PFSK-1 (cell line): ENCODE results near the gene SPRR2A. TPM values are rescaled to one million over a fixed set of nuclear protein-coding genes. Genes with fewer than 3 reads are reported as not detected.

Source experiments
- FOXP2 ChIP-seq: optimal IDR thresholded peaks from 2 replicates; pipeline ENCODE3; 2011; ENCODE audit warnings: borderline replicate concordance, control low read depth, inconsistent platforms; ENCODE audit not compliant: insufficient read depth; ENCODE audit errors: extremely low read length, extremely low read depth
- POLR2AphosphoS5 ChIP-seq: IDR thresholded peaks from 2 replicates; pipeline ENCODE4 v1.6.1; 2012; ENCODE audit warnings: low read depth, mild to moderate bottlenecking, control low read depth, low read length, moderate library complexity
- SIN3A ChIP-seq: IDR thresholded peaks from 2 replicates; pipeline ENCODE4 v1.6.1; 2012; ENCODE audit warnings: mild to moderate bottlenecking, low read length, moderate library complexity, borderline replicate concordance; ENCODE audit not compliant: insufficient read depth
- TAF1 ChIP-seq: IDR thresholded peaks from 2 replicates; pipeline ENCODE4 v1.6.1; 2012; ENCODE audit warnings: low read length, control low read depth, borderline replicate concordance; ENCODE audit not compliant: insufficient read depth
- polyA plus RNA-seq: library from polyadenylated mRNA; unstranded; fragments of >200 nt; gene quantifications from one replicate; pipeline ENCODE4 v1.2.1, GENCODE V29; 2012; ENCODE audit warnings: low read depth, missing spikeins; ENCODE audit not compliant: insufficient read length
- TF ChIP-seq, protein P1 (sequence below), 2 experiments: IDR thresholded peaks; 2 replicates each; pipeline versions ENCODE4 v1.6.1 to v1.8.0; 2011 to 2012; ENCODE audit warnings: low read depth in 2 of 2, low read length in 2 of 2, control low read depth in 1 of 2, inconsistent platforms in 1 of 2, mild to moderate bottlenecking in 1 of 2, moderate library complexity in 1 of 2; ENCODE audit not compliant: insufficient read depth in 1 of 2

Gene SPRR2A
- polyA plus RNA-seq, result not detected

DNA sequence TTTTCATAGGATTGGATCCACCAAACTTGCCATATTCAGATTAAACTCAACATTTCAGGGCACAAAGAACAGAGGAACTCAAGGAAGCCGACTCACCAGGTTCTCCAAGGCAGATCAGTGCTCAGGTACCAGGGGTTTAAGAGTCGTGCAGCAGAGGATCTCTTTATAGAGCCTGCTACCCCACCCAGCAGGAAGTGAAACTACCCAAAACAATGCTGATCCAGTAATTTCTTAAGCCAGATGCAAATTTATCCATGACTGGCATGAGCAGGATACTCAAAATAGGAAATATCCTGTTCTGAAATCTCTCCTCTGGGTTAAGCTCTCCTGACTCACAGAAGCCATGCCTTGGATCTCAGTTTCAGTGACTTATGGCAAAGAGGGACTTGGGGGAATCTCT lies at the start of gene SPRR2A:
Gene SPRR2A (minus strand): TSS at position 138 of the 400 bp plus-strand sequence. CDS start 777 bp downstream, outside the sequence.
- TF ChIP-seq SIN3A (no peak), TAF1 (no peak), FOXP2 (no peak)

GRCh38 chr1:153100245-153100644 lies 42.9 kb upstream of the SPRR2A start:
- TF ChIP-seq TAF1 (no peak), FOXP2 (no peak), POLR2AphosphoS5 (no peak), SIN3A (no peak)
- TF ChIP-seq, protein P1, sequence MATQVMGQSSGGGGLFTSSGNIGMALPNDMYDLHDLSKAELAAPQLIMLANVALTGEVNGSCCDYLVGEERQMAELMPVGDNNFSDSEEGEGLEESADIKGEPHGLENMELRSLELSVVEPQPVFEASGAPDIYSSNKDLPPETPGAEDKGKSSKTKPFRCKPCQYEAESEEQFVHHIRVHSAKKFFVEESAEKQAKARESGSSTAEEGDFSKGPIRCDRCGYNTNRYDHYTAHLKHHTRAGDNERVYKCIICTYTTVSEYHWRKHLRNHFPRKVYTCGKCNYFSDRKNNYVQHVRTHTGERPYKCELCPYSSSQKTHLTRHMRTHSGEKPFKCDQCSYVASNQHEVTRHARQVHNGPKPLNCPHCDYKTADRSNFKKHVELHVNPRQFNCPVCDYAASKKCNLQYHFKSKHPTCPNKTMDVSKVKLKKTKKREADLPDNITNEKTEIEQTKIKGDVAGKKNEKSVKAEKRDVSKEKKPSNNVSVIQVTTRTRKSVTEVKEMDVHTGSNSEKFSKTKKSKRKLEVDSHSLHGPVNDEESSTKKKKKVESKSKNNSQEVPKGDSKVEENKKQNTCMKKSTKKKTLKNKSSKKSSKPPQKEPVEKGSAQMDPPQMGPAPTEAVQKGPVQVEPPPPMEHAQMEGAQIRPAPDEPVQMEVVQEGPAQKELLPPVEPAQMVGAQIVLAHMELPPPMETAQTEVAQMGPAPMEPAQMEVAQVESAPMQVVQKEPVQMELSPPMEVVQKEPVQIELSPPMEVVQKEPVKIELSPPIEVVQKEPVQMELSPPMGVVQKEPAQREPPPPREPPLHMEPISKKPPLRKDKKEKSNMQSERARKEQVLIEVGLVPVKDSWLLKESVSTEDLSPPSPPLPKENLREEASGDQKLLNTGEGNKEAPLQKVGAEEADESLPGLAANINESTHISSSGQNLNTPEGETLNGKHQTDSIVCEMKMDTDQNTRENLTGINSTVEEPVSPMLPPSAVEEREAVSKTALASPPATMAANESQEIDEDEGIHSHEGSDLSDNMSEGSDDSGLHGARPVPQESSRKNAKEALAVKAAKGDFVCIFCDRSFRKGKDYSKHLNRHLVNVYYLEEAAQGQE (IDR thresholded peaks at IDR 0.05; ENCODE audit: insufficient read depth in 1 of 2, low read depth in 2 of 2, low read length in 2 of 2), result no peak

DNA sequence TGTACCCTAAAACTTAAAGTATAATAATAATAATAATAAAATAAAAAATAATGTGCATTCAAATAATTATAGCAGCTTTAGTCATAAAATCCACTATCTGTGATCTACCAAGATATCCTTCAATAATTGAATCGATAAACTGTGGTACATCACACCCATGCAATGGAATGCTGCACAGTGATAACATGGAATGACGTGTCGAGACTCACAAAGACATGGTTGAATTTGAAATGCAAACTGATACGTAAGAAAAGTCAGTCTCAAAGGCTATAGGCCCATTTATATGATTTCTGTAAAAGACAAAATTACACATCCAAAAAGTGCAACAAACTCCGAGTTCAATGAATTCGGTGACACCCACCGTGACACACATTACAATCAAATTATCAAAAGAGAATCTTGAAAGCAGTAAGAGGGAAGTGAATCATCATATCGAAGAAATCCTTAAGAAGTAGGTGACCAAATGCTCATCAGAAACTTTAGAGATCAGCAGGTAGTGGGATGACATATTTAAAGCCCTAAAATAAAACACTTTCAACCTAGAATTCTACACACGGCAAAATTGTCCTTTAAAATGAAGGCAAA lies 42.2 kb upstream of the SPRR2A start:
- TF ChIP-seq TAF1, result no peak

DNA sequence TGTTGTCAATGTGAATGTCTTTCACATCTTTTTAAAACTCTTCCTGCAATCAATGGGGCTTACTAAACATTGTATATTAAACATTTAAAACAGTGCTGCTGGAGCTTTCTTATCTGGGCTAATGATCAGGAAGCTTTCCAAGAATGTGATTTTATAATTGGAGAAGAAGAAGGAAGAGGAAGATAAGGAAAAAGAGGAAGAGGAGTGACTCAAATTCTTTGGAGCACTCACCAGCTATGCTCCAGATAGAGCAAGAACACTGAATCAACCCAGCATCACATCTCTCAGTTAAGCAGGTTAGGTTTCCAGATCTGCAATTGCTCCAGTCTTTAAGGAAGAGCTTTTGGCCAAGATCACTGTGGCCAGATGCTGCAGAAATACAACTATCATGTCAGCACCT lies 38.5 kb upstream of the SPRR2A start:
- TF ChIP-seq POLR2AphosphoS5, result no peak
- TF ChIP-seq, protein P1 (IDR thresholded peaks at IDR 0.05; ENCODE audit: insufficient read depth in 1 of 2, low read depth in 2 of 2, low read length in 2 of 2), result no peak
- TF ChIP-seq SIN3A, result no peak
- TF ChIP-seq TAF1, result no peak
- no peak for TF ChIP-seq FOXP2

GRCh38 chr1:153094426-153094825 lies 37.1 kb upstream of the SPRR2A start, which contains the start of gene SPRR2E:
Gene SPRR2E (minus strand): TSS chr1:153094526. CDS start chr1:153093751, 775 bp downstream.
- TF ChIP-seq, protein P1 (IDR thresholded peaks at IDR 0.05; ENCODE audit: insufficient read depth in 1 of 2, low read depth in 2 of 2, low read length in 2 of 2), result no peak
- TF ChIP-seq FOXP2 (no peak), TAF1 (no peak), SIN3A (no peak), POLR2AphosphoS5 (no peak)

DNA sequence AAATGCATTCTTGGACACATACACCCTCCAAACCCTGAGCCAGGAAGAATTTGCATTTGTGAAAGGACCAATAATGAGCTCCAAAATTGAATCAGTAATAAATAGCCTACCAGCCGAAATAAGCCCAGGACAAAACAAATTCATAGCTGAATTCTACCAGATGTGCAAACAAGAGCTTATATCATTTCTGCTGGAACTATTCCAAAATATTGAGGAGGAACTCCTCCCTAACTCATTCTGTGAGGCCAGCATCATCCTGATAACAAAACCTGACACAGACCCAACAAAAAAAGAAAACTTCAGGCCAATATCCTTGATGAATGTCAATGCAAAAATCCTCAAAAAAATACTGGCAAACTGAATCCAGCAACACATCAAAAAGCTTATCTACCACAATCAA lies 30.3 kb upstream of the SPRR2A start:
- TF ChIP-seq FOXP2 (no peak), POLR2AphosphoS5 (no peak), TAF1 (no peak), SIN3A (no peak)
- TF ChIP-seq, protein P1 (IDR thresholded peaks at IDR 0.05; ENCODE audit: insufficient read depth in 1 of 2, low read depth in 2 of 2, low read length in 2 of 2), result no peak
